B cell (primary cell): Measurements from ENCODE around the gene ARMCX4. TPM values are rescaled to one million over a fixed set of nuclear protein-coding genes. Genes with fewer than 3 reads are reported as not detected.

ENCODE experiments used
- ATAC-seq: fragments of 200-7000 bp; cut with Tn5 transposase; one replicate; pipeline ENCODE4 v1.10.0; 2021; ENCODE audit warnings: low read depth, mild to moderate bottlenecking, moderate number of reproducible peaks, moderate library complexity
- CTCF ChIA-PET: fragments of 350-600 bp; sonication (Branson Sonifier 250); formaldehyde crosslinking; loops from one replicate; lab custom pipeline; 2021; ENCODE audit warnings: antibody characterized with exemption, inconsistent platforms; lab: Charles Lee
- POLR2A ChIA-PET: fragments of 350-600 bp; sonication (Branson Sonifier 250); formaldehyde crosslinking; loops from one replicate; lab custom pipeline; 2021; ENCODE audit warnings: antibody characterized with exemption; lab: Charles Lee
- DNase-seq: peaks from one replicate; pipeline ENCODE4 v3.0.0; 2013
- H2AFZ ChIP-seq: 2 replicates; pipeline ENCODE4 v1.6.1; 2012; ENCODE audit warnings: mild to moderate bottlenecking, low read depth, low read length; ENCODE audit not compliant: insufficient read depth, poor library complexity, severe bottlenecking
- H3K27ac ChIP-seq, 2 donors: 1 replicate in 1 of 2; 2 replicates in 1 of 2; pipeline ENCODE4 v1.5.1; 2012 to 2013; ENCODE audit warnings: low read length in 2 of 2, mild to moderate bottlenecking in 2 of 2, moderate library complexity in 1 of 2
- H3K27me3 ChIP-seq, 4 experiments: fragments of 200-600 bp in 1 of 4; sonication (generic) in 1 of 4; replicated peaks in 1 of 4; 1 replicate in 2 of 4; 2 replicates in 2 of 4; pipeline versions ENCODE4 v1.6.1 to v1.7.0; 2013 to 2016; ENCODE audit warnings: low read length in 3 of 4, mild to moderate bottlenecking in 2 of 4, mixed read lengths in 1 of 4, moderate library complexity in 1 of 4; ENCODE audit not compliant: insufficient read depth in 4 of 4, control insufficient read depth in 3 of 4; ENCODE audit errors: control extremely low read depth in 1 of 4
- H3K36me3 ChIP-seq, 2 experiments: replicated peaks in 1 of 2; 1 replicate in 1 of 2; 2 replicates in 1 of 2; pipeline versions ENCODE4 v1.6.1 to v1.7.1; 2013; ENCODE audit warnings: low read length in 1 of 2; ENCODE audit not compliant: insufficient read depth in 2 of 2, control insufficient read depth in 1 of 2; ENCODE audit errors: control extremely low read depth in 1 of 2, extremely low read depth in 1 of 2
- H3K4me1 ChIP-seq, 2 donors: fragments of 200-600 bp in 1 of 2; sonication (generic) in 1 of 2; 1 replicate in 1 of 2; 2 replicates in 1 of 2; pipeline versions ENCODE4 v1.5.1 to v1.6.1; 2013 to 2017; ENCODE audit warnings: low read length in 2 of 2; ENCODE audit not compliant: control insufficient read depth in 2 of 2, insufficient read depth in 2 of 2
- H3K4me2 ChIP-seq: replicated peaks from 2 replicates; pipeline ENCODE3; 2012; ENCODE audit warnings: mild to moderate bottlenecking, low read depth, low read length; ENCODE audit not compliant: poor library complexity, severe bottlenecking
- H3K4me3 ChIP-seq, 5 experiments: fragments of 200-600 bp in 1 of 5; sonication (generic) in 1 of 5; 1 replicate in 3 of 5; 2 replicates in 2 of 5; pipeline versions ENCODE4 v1.5.1 to v1.7.0; 2011 to 2016; ENCODE audit warnings: low read length in 4 of 5, mild to moderate bottlenecking in 4 of 5, low read depth in 2 of 5, control low read depth in 1 of 5, moderate library complexity in 1 of 5; ENCODE audit not compliant: insufficient read depth in 1 of 5; ENCODE audit errors: control extremely low read depth in 1 of 5, extremely low read depth in 1 of 5
- H3K79me2 ChIP-seq: fragments of 200-600 bp; sonication (generic); one replicate; pipeline ENCODE4 v1.6.0; 2016; ENCODE audit warnings: low read length; ENCODE audit not compliant: control insufficient read depth, insufficient read depth
- H3K9ac ChIP-seq: fragments of 200-600 bp; sonication (generic); 2 replicates; pipeline ENCODE4 v1.6.1; 2017; ENCODE audit warnings: mild to moderate bottlenecking, low read length, moderate library complexity
- H3K9me3 ChIP-seq, 3 donors: one replicate each; pipeline versions ENCODE4 v1.6.1 to v1.7.1; 2013; ENCODE audit warnings: low read length in 2 of 3; ENCODE audit not compliant: control insufficient read depth in 2 of 3, insufficient read depth in 1 of 3; ENCODE audit errors: control extremely low read depth in 1 of 3
- H4K20me1 ChIP-seq: 2 replicates; pipeline ENCODE4 v1.6.0; 2012; ENCODE audit warnings: mild to moderate bottlenecking, low read length; ENCODE audit not compliant: insufficient read depth, control insufficient read depth, poor library complexity, severe bottlenecking
- H3K27ac Mint-ChIP-seq: one replicate; pipeline ENCODE4 v1.8.0; 2021; ENCODE audit warnings: mixed read lengths
- H3K27me3 Mint-ChIP-seq: one replicate; pipeline ENCODE4 v1.8.0; 2021; ENCODE audit warnings: mixed read lengths
- H3K4me1 Mint-ChIP-seq: one replicate; pipeline ENCODE4 v1.8.0; 2021; ENCODE audit warnings: mixed read lengths
- H3K4me3 Mint-ChIP-seq: one replicate; pipeline ENCODE4 v1.8.0; 2021; ENCODE audit warnings: mixed read lengths
- H3K9me3 Mint-ChIP-seq: one replicate; pipeline ENCODE4 v1.8.0; 2022; ENCODE audit warnings: mixed read lengths; ENCODE audit not compliant: insufficient read depth
- CTCF ChIP-seq: fragments of 200-600 bp; IDR thresholded peaks from one replicate; pipeline ENCODE4 v1.8.0; 2022; ENCODE audit warnings: antibody characterized with exemption, mild to moderate bottlenecking
- EZH2 ChIP-seq: IDR thresholded peaks from 2 replicates; pipeline ENCODE4 v1.6.1; 2012; ENCODE audit warnings: borderline replicate concordance, low read depth, mild to moderate bottlenecking, moderate library complexity, low read length; ENCODE audit not compliant: insufficient read depth, poor library complexity, severe bottlenecking
- WGBS: methylation state at CpG from one replicate; pipeline ENCODE4 v1.1.5; 2013; ENCODE audit warnings: missing lambda C conversion rate; ENCODE audit not compliant: insufficient coverage; 5-methylcytosine and 5-hydroxymethylcytosine counted together
- intact Hi-C: fragments of 100-400 bp; cut with micrococcal nuclease; formaldehyde crosslinking; loops from one replicate; pipeline ENCODE4 v1.10.0; 2022
- polyA plus RNA-seq: library from polyadenylated mRNA; depleted of rRNA; stranded (reverse); fragments of >200 nt; gene quantifications from 2 replicates; pipeline ENCODE4 v1.2.3, GENCODE V29; 2012
- total RNA-seq, 2 donors: library from RNA; stranded (reverse); fragments of 120-200 nt in 1 of 2; gene quantifications; 1 replicate in 1 of 2; 2 replicates in 1 of 2; pipeline versions ENCODE4 v1.2.3 to v1.2.4, GENCODE V29; 2013 to 2022

Gene ARMCX4
- total and polyA plus RNA-seq, 2 donors (not counting 1 experiment from before 2014, with no cell fraction given), result 2.1 to 8.2 TPM

DNA sequence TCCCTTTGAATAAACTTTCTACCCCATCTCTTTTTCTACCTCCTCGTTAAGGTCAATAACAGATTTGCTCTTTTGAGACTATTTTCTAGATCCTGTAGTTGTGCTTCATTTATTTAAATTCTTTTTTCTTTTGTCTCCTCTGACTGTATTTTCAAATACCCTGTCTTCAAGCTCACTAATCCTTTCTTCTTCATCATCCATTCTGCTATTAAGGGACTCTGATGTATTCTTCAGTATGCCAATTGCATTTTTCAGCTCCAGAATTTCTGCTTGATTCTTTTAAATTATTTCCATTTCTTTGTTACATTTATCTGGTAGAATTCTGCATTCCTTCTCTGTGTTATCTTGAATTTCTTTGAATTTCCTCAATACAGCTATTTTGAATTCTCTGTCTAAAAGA lies 36.0 kb upstream of the ARMCX4 start:
- Mint-ChIP-seq H3K27me3 (no peaks in the 10 kb centered on the region), H3K27ac (no peak overlapping the region), H3K4me3 (no peak overlapping the region), H3K9me3 (peaks cover 5% of the 10 kb centered on the region), H3K4me1 (peaks cover 6% of the 10 kb centered on the region)
- no peak for TF ChIP-seq EZH2
- Histone ChIP-seq H3K79me2 (no peaks in the 10 kb centered on the region), H3K9ac (no peak overlapping the region), H3K4me1 (no peaks in the 10 kb centered on the region), H3K27me3 (no peaks in the 10 kb centered on the region), H2AFZ (no peak overlapping the region), H3K9me3 (no peaks in the 10 kb centered on the region), H3K4me2 (no peak overlapping the region), H3K36me3 (no peaks in the 10 kb centered on the region), H3K27ac (no peak overlapping the region), H4K20me1 (no peaks in the 10 kb centered on the region), H3K4me3 (no peak overlapping the region)
- no peak for ATAC-seq
- DNase-seq, result no peak
- no CpG with 5 or more reads among the region's 1 CpG for WGBS
- ChIA-PET POLR2A (no interaction called here), CTCF (no interaction called here)
- intact Hi-C loops, result no loop called here

GRCh38 chrX:101450085-101450484 lies 35.2 kb upstream of the ARMCX4 start:
- no peaks in the 10 kb centered on the region for H3K36me3 ChIP-seq
- H3K79me2 ChIP-seq, result no peaks in the 10 kb centered on the region
- no peak overlapping the region for H3K4me2 ChIP-seq
- no peaks in the 10 kb centered on the region for H3K27me3 Mint-ChIP-seq
- H3K27me3 ChIP-seq, result no peaks in the 10 kb centered on the region
- ATAC-seq (no peak), DNase-seq (no peak)
- intact Hi-C loops, result no loop called here
- ChIA-PET POLR2A (no interaction called here), CTCF (no interaction called here)
- no peak overlapping the region for H3K27ac Mint-ChIP-seq
- H3K4me3 Mint-ChIP-seq, result no peak overlapping the region
- H3K27ac ChIP-seq, result no peak overlapping the region
- H4K20me1 ChIP-seq, result no peaks in the 10 kb centered on the region
- H3K9me3 ChIP-seq, result no peaks in the 10 kb centered on the region
- no peak overlapping the region for H3K4me3 ChIP-seq
- no peak overlapping the region for H3K9ac ChIP-seq
- TF ChIP-seq EZH2 (no peak), CTCF (no peak)
- H2AFZ ChIP-seq, result no peak overlapping the region
- WGBS, result no CpG with 5 or more reads among the region's 2 CpGs
- H3K4me1 ChIP-seq, result no peaks in the 10 kb centered on the region
- H3K4me1 Mint-ChIP-seq, result peaks cover 6% of the 10 kb centered on the region
- peaks cover 5% of the 10 kb centered on the region for H3K9me3 Mint-ChIP-seq
